ENCODE measurements around the gene YTHDC2.

GRCh38 chr5:113634957-113635356, 121.5 kb downstream of the YTHDC2 start:
- TF ChIP-seq CTCF (IDR thresholded peaks at IDR 0.05; ENCODE audit: low read depth, low read length, missing input control) (no peak), MAX (IDR thresholded peaks at IDR 0.05) (no peak), SP1 (IDR thresholded peaks at IDR 0.05) (no peak), YY1 (IDR thresholded peaks at IDR 0.05) (no peak)
